Kidney epithelial cell (primary cell): ENCODE measurements around the gene NSUN2. TPM values are rescaled to one million over a fixed set of nuclear protein-coding genes. Genes with fewer than 3 reads are reported as not detected.

Source experiments
- DNase-seq: peaks from one replicate; pipeline ENCODE4 v3.0.0-alpha.2; 2010; ENCODE audit warnings: low read depth
- H3K27me3 ChIP-seq: 2 replicates; pipeline ENCODE4 v1.6.0; 2011; ENCODE audit warnings: low read length; ENCODE audit not compliant: control insufficient read depth, insufficient read depth
- H3K36me3 ChIP-seq: 2 replicates; pipeline ENCODE4 v1.5.1; 2011; ENCODE audit warnings: low read length; ENCODE audit not compliant: control insufficient read depth, insufficient read depth
- H3K4me3 ChIP-seq: 2 replicates; pipeline ENCODE4 v1.5.1; 2011; ENCODE audit warnings: low read depth, mild to moderate bottlenecking, control low read depth, low read length
- CTCF ChIP-seq: IDR thresholded peaks from 2 replicates; pipeline ENCODE4 v1.5.1; 2011; ENCODE audit warnings: mild to moderate bottlenecking, moderate library complexity, low read length, control low read depth, inconsistent platforms; ENCODE audit not compliant: insufficient read depth, poor library complexity, severe bottlenecking
- total RNA-seq: library from RNA; depleted of rRNA; stranded (reverse); fragments of >200 nt; gene quantifications from 2 replicates; pipeline ENCODE4 v1.2.3, GENCODE V29; 2015

NSUN2 gene
- total RNA-seq, 1 donor from 2014 or later = 62.8 TPM

GRCh38 chr5:6551287-6551954, 81.4 kb downstream of the NSUN2 start:
- Histone ChIP-seq H3K27me3 (no peaks in the 10 kb centered on the region), H3K4me3 (no peak overlapping the region), H3K36me3 (no peaks in the 10 kb centered on the region)
- TF ChIP-seq CTCF = no peak
- DNase-seq = no peak

GRCh38 chr5:6550628-6551027, 82.2 kb downstream of the NSUN2 start:
- Histone ChIP-seq H3K36me3 (no peaks in the 10 kb centered on the region), H3K27me3 (no peaks in the 10 kb centered on the region), H3K4me3 (no peak overlapping the region)
- no peak for DNase-seq
- TF ChIP-seq CTCF = no peak

Other genes with a start within 250 kb of the NSUN2 start
- gene UBE2QL1, start 184.2 kb downstream of the NSUN2 start, total RNA-seq = 0.17 and 0.34 TPM in 2 replicates
- 30.0 and 37.4 TPM in 2 replicates for gene SRD5A1, start 396 bp upstream of the NSUN2 start, total RNA-seq
- gene TENT4A, start 80.4 kb upstream of the NSUN2 start, total RNA-seq = 11.5 and 12.0 TPM in 2 replicates